K562 (cell line): ENCODE measurements around the gene PHF21A. TPM values are rescaled to one million over a fixed set of nuclear protein-coding genes. Genes with fewer than 3 reads are reported as not detected.
A peak's percentile ranks its signal among the peaks of the same experiment; 100 is the strongest.

Experiments used
- CBX1 ChIP-seq: sonication (generic); IDR thresholded peaks from 2 replicates; pipeline ENCODE4 v1.6.1; 2016; ENCODE audit warnings: antibody characterized with exemption, low read depth, mild to moderate bottlenecking
- CREBBP ChIP-seq: IDR thresholded peaks from one replicate; pipeline ENCODE4 v1.6.1; 2012; ENCODE audit warnings: low read depth, mild to moderate bottlenecking, control low read depth, inconsistent platforms, low read length
- DLX4 ChIP-seq: fragments of 250-450 bp; sonication (Bioruptor Pico); IDR thresholded peaks from 2 replicates; pipeline ENCODE4 v1.6.1; 2021; ENCODE audit warnings: mild to moderate bottlenecking
- E2F1 ChIP-seq: sonication (generic); formaldehyde crosslinking; IDR thresholded peaks from 2 replicates; pipeline ENCODE4 v1.8.1; 2023; ENCODE audit warnings: mild to moderate bottlenecking, missing genetic modification reagents, moderate library complexity
- EHMT2 ChIP-seq: fragments of 450-650 bp; IDR thresholded peaks from 2 replicates; pipeline ENCODE4 v1.6.1; 2018; ENCODE audit warnings: antibody characterized with exemption
- GABPB1 ChIP-seq: sonication (generic); formaldehyde crosslinking; IDR thresholded peaks from 2 replicates; pipeline ENCODE4 v1.8.0; 2022; ENCODE audit warnings: mild to moderate bottlenecking, missing genetic modification reagents
- GMEB1 ChIP-seq: fragments of 250-450 bp; sonication (Bioruptor Pico); IDR thresholded peaks from 2 replicates; pipeline ENCODE4 v1.4.0; 2020; ENCODE audit warnings: mild to moderate bottlenecking
- GTF2B ChIP-seq: IDR thresholded peaks from 2 replicates; pipeline ENCODE4 v1.6.1; 2011; ENCODE audit not compliant: insufficient read length; ENCODE audit errors: extremely low read depth
- HMGXB4 ChIP-seq: sonication (generic); formaldehyde crosslinking; IDR thresholded peaks from 2 replicates; pipeline ENCODE4 v1.8.1; 2023; ENCODE audit warnings: mild to moderate bottlenecking, missing genetic modification reagents
- MAFK ChIP-seq: IDR thresholded peaks from 2 replicates; pipeline ENCODE4 v1.6.1; 2011; ENCODE audit warnings: low read length, improper control_type of control experiment
- MIER1 ChIP-seq: fragments of 450-650 bp; IDR thresholded peaks from 2 replicates; pipeline ENCODE4 v1.6.1; 2016; ENCODE audit warnings: antibody characterized with exemption, mild to moderate bottlenecking, low read depth
- NELFE ChIP-seq: IDR thresholded peaks from 2 replicates; pipeline ENCODE4 v1.6.1; 2011; ENCODE audit warnings: mild to moderate bottlenecking; ENCODE audit not compliant: insufficient read depth, insufficient read length
- SP1 ChIP-seq: sonication (generic); formaldehyde crosslinking; IDR thresholded peaks from 2 replicates; pipeline ENCODE4 v1.8.1; 2022; ENCODE audit warnings: mild to moderate bottlenecking, missing genetic modification reagents
- TEAD1 ChIP-seq, 2 experiments: fragments of 450-650 bp in 1 of 2; sonication (generic) in 1 of 2; formaldehyde crosslinking; IDR thresholded peaks; 2 replicates each; pipeline versions ENCODE4 v1.4.0 to v1.8.0; 2020 to 2022; ENCODE audit warnings: mild to moderate bottlenecking in 2 of 2, missing genetic modification reagents in 1 of 2
- XRCC5 ChIP-seq: fragments of 200-400 bp; formaldehyde crosslinking; IDR thresholded peaks from 2 replicates; pipeline ENCODE4 v1.6.1; 2017; ENCODE audit warnings: low read depth, mild to moderate bottlenecking, low read length
- ZHX1 ChIP-seq: fragments of 150-350 bp; conservative IDR thresholded peaks from 2 replicates; pipeline ENCODE4 v1.6.1; 2014; ENCODE audit warnings: low read length
- ZNF263 ChIP-seq: sonication (generic); formaldehyde crosslinking; IDR thresholded peaks from 2 replicates; pipeline ENCODE4 v1.8.0; 2022; ENCODE audit warnings: mild to moderate bottlenecking, missing genetic modification reagents, borderline replicate concordance
- ZNF311 ChIP-seq: fragments of 250-450 bp; sonication (Bioruptor Pico); IDR thresholded peaks from 2 replicates; pipeline ENCODE4 v1.4.0; 2020; ENCODE audit warnings: mild to moderate bottlenecking, moderate library complexity
- polyA plus RNA-seq, 8 experiments: library from polyadenylated mRNA; depleted of rRNA in 4 of 8; stranded (reverse) in 5 of 8; unstranded in 3 of 8; fragments of >200 nt; fragmentation: Nextera tagmentation in 2 of 8; fragmentation: Illumina TruSeq in 1 of 8; extraction: Ambion mirVana in 2 of 8; extraction: Trizol in 1 of 8; gene quantifications; 2 replicates each; pipeline versions ENCODE4 v1.2.1 to v1.2.3, GENCODE V29; 2011 to 2014; ENCODE audit warnings: inconsistent platforms in 1 of 8, missing spikeins in 1 of 8
- total RNA-seq, 7 experiments: library from RNA; depleted of rRNA in 6 of 7; stranded (reverse); fragments of >200 nt in 6 of 7; fragmentation: Illumina TruSeq in 2 of 7; extraction: Trizol in 2 of 7; gene quantifications; 2 replicates each; pipeline versions ENCODE4 v1.2.1 to v1.2.3, GENCODE V29; 2011 to 2021; ENCODE audit warnings: low replicate concordance in 1 of 7

Gene PHF21A
- total and polyA plus RNA-seq, 9 of the 15 experiments (the other 6 are each of a cell fraction or from before 2014, with no cell fraction given), result 1.5 to 32.4 (median 10.7) TPM

- TF ChIP-seq XRCC5, result 0 out of 2 replicates have a peak, but pooled peaks have one; percentile 55
- TF ChIP-seq NELFE, result no peak
- peak in 1 of 2 experiments; percentile 80; a peak in 1 of 4 replicates for TF ChIP-seq TEAD1 (CRISPR knock-in tag; IDR thresholded peaks at IDR 0.05)
- no peak for TF ChIP-seq CREBBP
- TF ChIP-seq ZHX1, result no peak
- TF ChIP-seq GABPB1, result 0 out of 2 replicates have a peak, but pooled peaks have one; percentile 47
- no peak for TF ChIP-seq GTF2B
- no peak for TF ChIP-seq CBX1
- TF ChIP-seq E2F1 (CRISPR knock-in tag), result no peak
- TF ChIP-seq MIER1, result no peak
- TF ChIP-seq MAFK, result no peak
- no peak for TF ChIP-seq EHMT2
- no peak for TF ChIP-seq ZNF311 (CRISPR knock-in tag)
- TF ChIP-seq DLX4, result no peak
- no peak for TF ChIP-seq GMEB1
- no peak for TF ChIP-seq HMGXB4 (CRISPR knock-in tag)
- TF ChIP-seq SP1 (CRISPR knock-in tag), result 0 out of 2 replicates have a peak, but pooled peaks have one; percentile 17
- TF ChIP-seq ZNF263 (CRISPR knock-in tag), result no peak; the same call in 1 of the 2 replicates
Observed at GRCh38 chr11:45964911-45965389, 156.3 kb downstream of the PHF21A start (continued).
